CD4-positive, alpha-beta memory T cell (primary cell): ENCODE measurements around the gene WSCD2. TPM values are rescaled to one million over a fixed set of nuclear protein-coding genes. Genes with fewer than 3 reads are reported as not detected.

Experiments used
- CTCF ChIA-PET: fragments of 350-600 bp; sonication (Branson Sonifier 250); formaldehyde crosslinking; loops from one replicate; lab custom pipeline; 2021; ENCODE audit warnings: inconsistent platforms; ENCODE audit not compliant: partially characterized antibody; lab: Charles Lee
- POLR2A ChIA-PET: fragments of 350-600 bp; sonication (Branson Sonifier 250); formaldehyde crosslinking; loops from one replicate; lab custom pipeline; 2021; ENCODE audit not compliant: partially characterized antibody; lab: Charles Lee
- DNase-seq, 5 donors: peaks; one replicate each; pipeline versions ENCODE4 v3.0.0 to v3.0.0-alpha.2; 2020 to 2022; ENCODE audit warnings: mixed read lengths in 1 of 5
- H3K27ac ChIP-seq: one replicate; pipeline ENCODE4 v1.7.0; 2013; ENCODE audit warnings: low read depth, low read length
- H3K27me3 ChIP-seq: 2 replicates; pipeline ENCODE4 v1.7.0; 2013; ENCODE audit warnings: mild to moderate bottlenecking, low read length, moderate library complexity; ENCODE audit not compliant: insufficient read depth
- H3K36me3 ChIP-seq: 2 replicates; pipeline ENCODE4 v1.7.0; 2013; ENCODE audit warnings: mild to moderate bottlenecking, low read length, moderate library complexity; ENCODE audit not compliant: insufficient read depth
- H3K4me1 ChIP-seq: 2 replicates; pipeline ENCODE4 v1.7.0; 2013; ENCODE audit warnings: mild to moderate bottlenecking, low read length, moderate library complexity; ENCODE audit not compliant: insufficient read depth
- H3K4me3 ChIP-seq, 2 donors: one replicate each; pipeline ENCODE4 v1.7.0; 2013; ENCODE audit warnings: low read length in 2 of 2, mild to moderate bottlenecking in 1 of 2
- H3K9me3 ChIP-seq, 2 donors: one replicate each; pipeline ENCODE4 v1.7.0; 2013; ENCODE audit warnings: low read length in 2 of 2, control low read depth in 1 of 2; ENCODE audit not compliant: control insufficient read depth in 1 of 2
- H3K27ac Mint-ChIP-seq, 7 donors: one replicate each; pipeline ENCODE4 v1.8.0; 2020 to 2021; ENCODE audit warnings: mixed read lengths in 7 of 7, mild to moderate bottlenecking in 6 of 7, inconsistent platforms in 3 of 7, moderate library complexity in 3 of 7
- H3K27me3 Mint-ChIP-seq, 2 donors: one replicate each; pipeline ENCODE4 v1.8.0; 2020 to 2021; ENCODE audit warnings: mixed read lengths in 2 of 2
- H3K36me3 Mint-ChIP-seq, 2 donors: one replicate each; pipeline ENCODE4 v1.8.0; 2020 to 2021; ENCODE audit warnings: mixed read lengths in 2 of 2, inconsistent platforms in 1 of 2, mild to moderate bottlenecking in 1 of 2
- H3K4me1 Mint-ChIP-seq, 4 donors: one replicate each; pipeline ENCODE4 v1.8.0; 2020 to 2021; ENCODE audit warnings: mixed read lengths in 4 of 4, mild to moderate bottlenecking in 1 of 4
- H3K4me3 Mint-ChIP-seq, 8 donors: one replicate each; pipeline ENCODE4 v1.8.0; 2020 to 2021; ENCODE audit warnings: mixed read lengths in 8 of 8, mild to moderate bottlenecking in 7 of 8, moderate library complexity in 6 of 8, inconsistent platforms in 3 of 8
- H3K9me3 Mint-ChIP-seq, 8 donors: one replicate each; pipeline ENCODE4 v1.8.0; 2020 to 2021; ENCODE audit warnings: mixed read lengths in 8 of 8, mild to moderate bottlenecking in 5 of 8, inconsistent platforms in 3 of 8, moderate library complexity in 1 of 8
- intact Hi-C: fragments of 100-400 bp; cut with micrococcal nuclease; formaldehyde crosslinking; loops from one replicate; pipeline ENCODE4 v1.15.1; 2023
- polyA plus RNA-seq, 2 donors: library from polyadenylated mRNA; unstranded; fragments of 300-500 nt; fragmentation: Illumina TruSeq; gene quantifications; one replicate each; pipeline ENCODE4 v1.2.3, GENCODE V29; 2021
- total RNA-seq, 2 experiments: library from RNA; stranded (reverse); gene quantifications; one replicate each; pipeline ENCODE4 v1.2.3, GENCODE V29; 2021

WSCD2 gene
- total and polyA plus RNA-seq, 4 experiments from 2014 or later: not detected

DNA sequence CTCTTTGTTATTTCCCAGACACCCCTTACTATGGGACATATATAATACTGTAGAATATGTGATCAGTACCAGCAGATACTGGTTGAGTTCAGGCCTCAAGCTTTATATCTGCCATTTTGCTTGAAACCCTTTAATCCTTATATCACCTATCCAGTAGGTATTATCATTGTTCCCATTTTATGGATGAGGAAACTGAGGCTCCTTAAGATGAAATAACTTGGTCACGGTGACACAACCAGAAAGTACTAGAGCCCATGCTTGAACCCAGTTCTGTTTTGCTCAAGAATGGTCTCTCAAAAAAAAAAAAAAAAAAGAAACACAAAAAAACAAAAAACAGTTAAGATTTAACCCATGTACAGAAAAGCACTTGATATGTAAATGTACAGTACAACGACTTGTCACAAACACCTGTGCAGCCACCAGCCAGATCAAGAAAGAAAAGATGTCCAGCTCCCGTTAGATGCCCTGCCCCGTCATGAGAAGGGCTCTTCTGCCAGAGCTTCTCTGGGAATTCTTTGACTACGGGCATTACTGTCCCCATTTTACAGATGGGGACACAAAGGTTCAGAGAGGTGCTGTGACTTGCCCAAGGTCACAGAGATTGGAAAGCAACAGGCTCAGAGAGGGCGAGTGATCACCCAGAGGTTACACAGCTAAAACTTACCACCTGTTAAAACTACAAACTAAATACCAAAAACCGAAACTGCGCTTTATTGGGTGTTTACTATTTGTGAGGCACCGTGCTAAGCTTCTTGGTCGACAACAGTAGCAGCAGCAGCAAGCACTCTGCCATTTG is 669 bp upstream of the WSCD2 start:
- no peaks in the 10 kb centered on the region for H3K4me1 ChIP-seq
- H3K9me3 ChIP-seq: no peaks in the 10 kb centered on the region
- Mint-ChIP-seq H3K27me3 (peaks cover 34 to 37% of the 10 kb centered on the region in 2 donors), H3K4me1 (peaks cover 0 to 4% (median 2%) of the 10 kb centered on the region in 4 donors), H3K4me3 (peak overlapping the region in 6 of 8 donors; percentile 8 to 68 (median 54)), H3K27ac (no peak overlapping the region), H3K36me3 (no peaks in the 10 kb centered on the region), H3K9me3 (peaks cover 0 to 11% (median 2%) of the 10 kb centered on the region in 8 donors)
- no peak overlapping the region for H3K4me3 ChIP-seq
- ChIA-PET CTCF (interaction anchor here (1.3 kb wide), 1 partner anchor 9 kb away, joined by 3 read pairs; no protein-coding TSS in a partner anchor), POLR2A (no interaction called here)
- H3K27me3 ChIP-seq: peaks cover 10% of the 10 kb centered on the region
- DNase-seq: no peak
- H3K36me3 ChIP-seq: no peaks in the 10 kb centered on the region
- intact Hi-C loops: no loop called here
- no peak overlapping the region for H3K27ac ChIP-seq

DNA sequence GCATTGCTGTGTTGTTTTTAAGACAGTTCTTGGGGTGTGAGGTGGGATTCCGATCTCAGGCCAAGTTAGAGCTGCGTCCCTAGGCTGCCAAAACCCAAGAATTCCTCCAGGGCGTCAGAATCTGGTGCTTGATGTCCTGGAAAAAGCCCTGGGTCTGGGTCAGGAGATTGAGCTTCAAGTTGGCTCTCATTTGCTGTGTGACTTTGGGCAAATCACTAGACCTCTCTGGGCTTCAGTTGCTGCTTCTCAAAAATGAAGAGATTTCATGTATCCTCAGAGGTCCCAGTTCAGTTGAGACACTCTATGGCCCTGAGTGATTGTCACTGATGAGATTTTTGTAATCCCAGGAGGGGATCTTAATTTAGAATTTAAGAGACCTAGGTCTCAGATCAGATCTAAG is 1.9 kb downstream of the WSCD2 start:
- H3K27me3 Mint-ChIP-seq: peaks cover 38 to 39% of the 10 kb centered on the region in 2 donors
- no peak for DNase-seq
- H3K36me3 Mint-ChIP-seq: no peaks in the 10 kb centered on the region
- POLR2A ChIA-PET: no interaction called here
- Histone ChIP-seq H3K4me3 (no peak overlapping the region), H3K27ac (no peak overlapping the region), H3K27me3 (peaks cover 10% of the 10 kb centered on the region), H3K9me3 (no peaks in the 10 kb centered on the region), H3K36me3 (no peaks in the 10 kb centered on the region), H3K4me1 (no peaks in the 10 kb centered on the region)
- peaks cover 0 to 5% (median under 1%) of the 10 kb centered on the region in 8 donors for H3K9me3 Mint-ChIP-seq
- H3K4me3 Mint-ChIP-seq: no peak overlapping the region
- intact Hi-C loops: no loop called here
- CTCF ChIA-PET: no interaction called here
- no peak overlapping the region for H3K27ac Mint-ChIP-seq
- H3K4me1 Mint-ChIP-seq: peaks cover 0 to 4% (median 2%) of the 10 kb centered on the region in 4 donors

DNA sequence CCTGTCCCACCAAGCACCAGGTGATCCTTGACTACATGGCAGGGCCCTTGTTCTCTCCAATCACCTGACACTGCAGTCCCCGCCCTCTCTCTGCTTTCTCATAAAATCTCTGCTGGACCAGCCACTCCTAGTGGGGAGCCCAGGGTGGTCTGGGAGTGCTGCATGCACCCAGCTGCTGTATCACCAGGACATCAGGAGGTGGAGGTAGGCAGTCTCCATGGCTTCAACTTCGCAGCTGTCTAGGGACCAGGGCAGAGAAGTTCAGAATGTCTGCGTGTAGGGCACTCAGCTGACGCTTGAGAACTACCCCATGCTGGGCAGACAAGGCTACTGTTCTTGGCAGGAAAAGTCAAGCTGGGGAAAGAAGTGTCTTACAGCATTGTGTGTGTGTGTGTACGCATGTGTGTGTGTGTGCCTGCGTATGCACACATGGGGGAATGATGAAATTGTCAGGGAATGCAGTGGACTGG is 2.6 kb downstream of the WSCD2 start:
- DNase-seq: no peak
- Histone ChIP-seq H3K36me3 (no peaks in the 10 kb centered on the region), H3K4me3 (no peak overlapping the region), H3K9me3 (no peaks in the 10 kb centered on the region), H3K27me3 (peaks cover 10% of the 10 kb centered on the region), H3K4me1 (no peaks in the 10 kb centered on the region), H3K27ac (no peak overlapping the region)
- no peaks in the 10 kb centered on the region for H3K36me3 Mint-ChIP-seq
- H3K4me1 Mint-ChIP-seq: peaks cover 0 to 4% (median 2%) of the 10 kb centered on the region in 4 donors
- H3K9me3 Mint-ChIP-seq: peaks cover 0 to 4% (median under 1%) of the 10 kb centered on the region in 8 donors
- intact Hi-C loops: no loop called here
- ChIA-PET CTCF (no interaction called here), POLR2A (no interaction called here)
- no peak overlapping the region for H3K4me3 Mint-ChIP-seq
- H3K27ac Mint-ChIP-seq: no peak overlapping the region
- H3K27me3 Mint-ChIP-seq: peaks cover 34 to 38% of the 10 kb centered on the region in 2 donors

DNA sequence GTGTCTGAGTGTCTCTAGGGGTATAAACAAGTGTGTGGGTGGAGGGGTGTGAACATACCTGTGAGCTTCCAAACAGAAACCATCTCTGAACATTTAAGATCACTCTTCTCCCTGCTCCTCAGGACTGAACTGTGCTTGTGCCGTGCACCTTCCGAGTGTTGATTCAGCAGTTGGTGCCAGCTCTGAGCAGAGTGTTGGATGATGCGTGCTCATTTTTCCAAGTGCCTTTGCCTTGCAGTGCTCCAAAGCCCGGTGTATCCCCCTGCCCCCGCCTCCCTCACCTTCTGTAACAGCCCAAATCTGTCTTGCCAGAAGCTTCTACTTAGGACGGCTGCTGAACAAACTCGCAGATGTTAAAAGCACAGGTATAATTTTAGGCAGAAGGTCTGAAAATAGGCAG is 4.4 kb downstream of the WSCD2 start:
- H3K36me3 ChIP-seq: no peaks in the 10 kb centered on the region
- intact Hi-C loops: no loop called here
- peaks cover 26 to 31% of the 10 kb centered on the region in 2 donors for H3K27me3 Mint-ChIP-seq
- no peak overlapping the region for H3K4me3 Mint-ChIP-seq
- H3K9me3 Mint-ChIP-seq: peaks cover 0 to 2% (median 0%) of the 10 kb centered on the region in 8 donors
- H3K27ac ChIP-seq: no peak overlapping the region
- no peaks in the 10 kb centered on the region for H3K36me3 Mint-ChIP-seq
- POLR2A ChIA-PET: no interaction called here
- no peaks in the 10 kb centered on the region for H3K4me1 ChIP-seq
- no peaks in the 10 kb centered on the region for H3K9me3 ChIP-seq
- CTCF ChIA-PET: no interaction called here
- no peak overlapping the region for H3K27ac Mint-ChIP-seq
- H3K27me3 ChIP-seq: peaks cover 5% of the 10 kb centered on the region
- H3K4me1 Mint-ChIP-seq: peaks cover 0 to 3% (median 2%) of the 10 kb centered on the region in 4 donors
- no peak for DNase-seq
- H3K4me3 ChIP-seq: no peak overlapping the region

GRCh38 chr12:108134744-108135143 is 5.7 kb downstream of the WSCD2 start:
- Mint-ChIP-seq H3K4me3 (no peak overlapping the region), H3K4me1 (peaks cover 0 to 2% (median under 1%) of the 10 kb centered on the region in 4 donors), H3K9me3 (peaks cover 0 to 2% (median 0%) of the 10 kb centered on the region in 8 donors), H3K36me3 (no peaks in the 10 kb centered on the region), H3K27me3 (peaks cover 23 to 30% of the 10 kb centered on the region in 2 donors), H3K27ac (no peak overlapping the region)
- Histone ChIP-seq H3K36me3 (no peaks in the 10 kb centered on the region), H3K27me3 (no peaks in the 10 kb centered on the region), H3K27ac (no peak overlapping the region), H3K4me3 (no peak overlapping the region), H3K9me3 (no peaks in the 10 kb centered on the region), H3K4me1 (no peaks in the 10 kb centered on the region)
- no peak for DNase-seq
- intact Hi-C loops: no loop called here
- POLR2A ChIA-PET: no interaction called here
- CTCF ChIA-PET: no interaction called here

GRCh38 chr12:108135627-108136026 is 6.5 kb downstream of the WSCD2 start:
- CTCF ChIA-PET: no interaction called here
- peaks cover 0 to 2% (median 0%) of the 10 kb centered on the region in 8 donors for H3K9me3 Mint-ChIP-seq
- no peak for DNase-seq
- no peaks in the 10 kb centered on the region for H3K36me3 Mint-ChIP-seq
- POLR2A ChIA-PET: no interaction called here
- no peak overlapping the region for H3K27ac Mint-ChIP-seq
- Histone ChIP-seq H3K4me1 (no peaks in the 10 kb centered on the region), H3K36me3 (no peaks in the 10 kb centered on the region), H3K27me3 (no peaks in the 10 kb centered on the region), H3K9me3 (no peaks in the 10 kb centered on the region), H3K27ac (no peak overlapping the region), H3K4me3 (no peak overlapping the region)
- H3K27me3 Mint-ChIP-seq: peaks cover 19 to 26% of the 10 kb centered on the region in 2 donors
- H3K4me1 Mint-ChIP-seq: no peaks in the 10 kb centered on the region
- intact Hi-C loops: no loop called here
- no peak overlapping the region for H3K4me3 Mint-ChIP-seq

GRCh38 chr12:108136697-108137096 is 7.6 kb downstream of the WSCD2 start:
- H3K9me3 Mint-ChIP-seq: peaks cover 0 to 2% (median 0%) of the 10 kb centered on the region in 8 donors
- Histone ChIP-seq H3K36me3 (no peaks in the 10 kb centered on the region), H3K9me3 (no peaks in the 10 kb centered on the region), H3K4me3 (no peak overlapping the region), H3K27ac (no peak overlapping the region), H3K4me1 (no peaks in the 10 kb centered on the region), H3K27me3 (no peaks in the 10 kb centered on the region)
- intact Hi-C loops: no loop called here
- peaks cover 13 to 17% of the 10 kb centered on the region in 2 donors for H3K27me3 Mint-ChIP-seq
- ChIA-PET CTCF (no interaction called here), POLR2A (no interaction called here)
- no peak overlapping the region for H3K4me3 Mint-ChIP-seq
- DNase-seq: no peak
- H3K36me3 Mint-ChIP-seq: no peaks in the 10 kb centered on the region
- H3K27ac Mint-ChIP-seq: no peak overlapping the region
- H3K4me1 Mint-ChIP-seq: no peaks in the 10 kb centered on the region
